ENCODE measurements around the gene MOB3A.

Gene MOB3A

GRCh38 chr19:2081873-2082810, 14.0 kb downstream of the MOB3A start:
- in situ Hi-C loops (cut with MboI; ENCODE audit: low sequenced_read_pairs) = no loop called here

DNA sequence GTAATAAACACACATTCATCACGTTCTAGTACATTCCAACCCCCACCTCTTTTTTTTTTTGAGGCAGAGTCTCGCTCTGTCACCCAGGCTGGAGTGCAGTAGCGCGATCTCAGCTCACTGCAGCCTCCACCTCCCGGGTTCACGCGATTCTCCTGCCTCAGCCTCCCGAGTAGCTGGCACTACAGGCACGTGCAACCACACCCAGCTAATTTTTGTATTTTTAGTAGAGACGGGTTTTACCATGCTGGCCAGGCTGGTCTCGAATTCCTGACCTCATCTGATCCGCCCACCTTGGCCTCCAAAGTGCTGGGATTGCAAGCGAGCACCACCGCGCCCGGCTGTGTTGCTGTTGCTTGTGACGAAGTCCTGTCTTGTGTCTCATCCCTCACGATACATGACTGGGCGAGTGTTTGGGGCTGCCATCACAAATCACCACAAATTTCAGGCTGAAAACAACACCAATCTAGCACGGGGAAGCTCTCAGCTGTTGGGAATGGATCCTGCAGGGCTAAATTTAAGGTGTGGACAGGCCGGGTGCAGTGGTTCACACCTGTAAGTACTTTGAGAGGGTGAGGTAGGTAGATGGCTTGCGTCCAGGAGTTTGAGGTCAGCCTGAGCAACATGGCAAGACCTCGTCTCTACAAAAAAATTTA, 15.7 kb downstream of the MOB3A start:
- in situ Hi-C loops (cut with MboI; ENCODE audit: low sequenced_read_pairs) = no loop called here

DNA sequence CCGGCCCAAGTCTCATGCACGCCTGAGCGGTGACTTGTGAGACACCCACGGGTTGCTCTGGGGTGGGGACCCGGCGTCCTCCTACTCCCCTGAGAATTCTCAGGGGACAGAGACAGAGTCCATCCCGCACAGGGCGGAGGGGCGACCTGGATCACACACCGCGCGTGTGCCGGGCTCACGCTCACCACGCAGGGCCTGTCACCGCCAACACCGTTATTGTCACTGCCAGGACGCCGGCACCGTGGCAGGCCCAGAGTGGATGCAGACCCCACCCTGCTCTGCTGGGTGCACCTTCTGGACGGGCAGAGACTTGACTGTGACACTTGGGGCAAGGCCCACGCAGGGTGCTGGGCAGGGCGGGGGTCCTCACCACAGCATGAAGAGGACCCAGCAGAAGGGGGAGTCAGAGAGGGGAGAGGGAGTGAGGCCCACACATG, 16.2 kb downstream of the MOB3A start:
- in situ Hi-C loops (cut with MboI; ENCODE audit: low sequenced_read_pairs) = no loop called here

- in situ Hi-C loops (cut with MboI; ENCODE audit: low sequenced_read_pairs) = no loop called here
These were observed 16.9 kb downstream of the MOB3A start for GRCh38 chr19:2079076-2079864.

DNA sequence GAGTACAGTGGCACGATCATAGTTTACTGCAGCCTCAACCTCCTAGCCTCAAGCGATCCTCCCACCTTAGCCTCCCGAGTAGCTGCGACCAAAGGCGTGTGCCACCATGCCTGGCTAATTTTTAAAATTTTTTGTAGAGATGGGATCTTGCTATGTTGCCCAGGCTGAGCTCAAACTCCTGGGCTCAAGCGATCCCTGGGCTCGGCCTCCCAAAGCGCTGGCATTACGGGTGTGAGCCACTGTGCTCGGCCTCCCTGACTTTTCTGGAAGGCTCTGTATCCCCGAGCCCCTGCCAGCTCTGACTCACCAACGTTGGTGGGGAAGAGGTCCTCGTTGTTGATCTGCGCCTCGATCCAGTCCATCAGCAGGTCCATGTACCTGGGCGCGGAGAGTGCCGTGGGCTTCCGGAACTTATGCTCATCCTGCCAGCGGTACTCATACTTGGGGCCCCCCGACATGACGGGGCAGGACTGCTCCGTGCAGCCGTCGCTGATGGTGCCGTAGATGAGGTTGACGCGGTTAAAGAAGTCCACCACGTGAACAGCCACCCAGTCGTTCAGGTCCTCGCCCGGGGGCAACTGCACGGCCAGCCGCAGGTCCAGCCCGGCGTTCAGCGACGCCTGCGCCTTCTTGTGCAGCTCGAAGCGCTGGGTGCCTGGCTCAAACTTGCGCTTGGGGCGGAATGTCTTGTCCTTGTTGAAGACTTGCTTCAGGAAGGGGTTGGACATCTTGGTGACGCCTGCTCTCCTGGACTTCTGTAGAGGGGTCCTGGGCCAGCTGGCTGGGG, 18.1 kb downstream of the MOB3A start:
- in situ Hi-C loops (cut with MboI; ENCODE audit: low sequenced_read_pairs) = no loop called here

- in situ Hi-C loops (cut with MboI; ENCODE audit: low sequenced_read_pairs) = no loop called here
These were observed 18.7 kb downstream of the MOB3A start for GRCh38 chr19:2077398-2077797.

GRCh38 chr19:2076526-2076944, 19.6 kb downstream of the MOB3A start:
- in situ Hi-C loops (cut with MboI; ENCODE audit: low sequenced_read_pairs) = no loop called here

DNA sequence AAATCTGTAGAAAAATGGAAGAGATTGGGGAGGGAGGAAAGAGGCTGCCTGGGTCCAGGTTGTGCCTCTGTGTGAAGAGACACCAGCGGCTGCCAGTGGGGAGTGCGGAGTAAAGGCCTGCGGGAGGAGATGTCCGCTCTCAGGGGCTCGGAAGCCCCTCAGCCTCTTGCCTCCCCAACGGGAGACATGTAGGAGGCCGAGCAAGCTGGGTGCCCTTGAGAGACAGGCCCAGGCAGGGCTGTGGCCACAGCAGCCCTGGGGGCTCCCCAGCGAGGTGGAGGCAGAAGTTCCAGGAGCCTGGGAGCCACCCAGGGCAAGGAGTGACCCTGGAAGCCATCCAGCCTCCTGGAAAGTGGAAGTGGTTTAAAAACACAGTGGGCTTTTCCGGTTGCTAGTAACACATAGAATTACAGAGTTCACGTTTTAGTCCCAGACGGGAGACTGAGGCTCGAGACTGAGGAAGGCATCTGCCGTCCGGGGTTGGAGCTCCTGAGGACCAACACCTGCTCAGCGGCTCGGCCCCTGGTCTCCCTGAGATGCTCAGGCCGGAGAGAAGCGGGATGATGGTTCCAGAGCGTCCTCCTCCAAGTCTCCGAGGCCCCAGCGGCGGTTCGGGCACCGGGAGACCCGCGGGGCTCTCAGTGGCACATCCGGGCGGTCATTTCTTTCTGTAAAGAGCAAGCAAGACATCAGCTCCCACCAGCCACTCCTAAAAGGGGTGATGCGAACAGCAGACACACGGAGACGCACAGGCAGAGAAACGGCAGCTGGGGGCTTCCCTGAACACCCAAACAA, 23.2 kb downstream of the MOB3A start:
- in situ Hi-C loops (cut with MboI; ENCODE audit: low sequenced_read_pairs) = no loop called here

DNA sequence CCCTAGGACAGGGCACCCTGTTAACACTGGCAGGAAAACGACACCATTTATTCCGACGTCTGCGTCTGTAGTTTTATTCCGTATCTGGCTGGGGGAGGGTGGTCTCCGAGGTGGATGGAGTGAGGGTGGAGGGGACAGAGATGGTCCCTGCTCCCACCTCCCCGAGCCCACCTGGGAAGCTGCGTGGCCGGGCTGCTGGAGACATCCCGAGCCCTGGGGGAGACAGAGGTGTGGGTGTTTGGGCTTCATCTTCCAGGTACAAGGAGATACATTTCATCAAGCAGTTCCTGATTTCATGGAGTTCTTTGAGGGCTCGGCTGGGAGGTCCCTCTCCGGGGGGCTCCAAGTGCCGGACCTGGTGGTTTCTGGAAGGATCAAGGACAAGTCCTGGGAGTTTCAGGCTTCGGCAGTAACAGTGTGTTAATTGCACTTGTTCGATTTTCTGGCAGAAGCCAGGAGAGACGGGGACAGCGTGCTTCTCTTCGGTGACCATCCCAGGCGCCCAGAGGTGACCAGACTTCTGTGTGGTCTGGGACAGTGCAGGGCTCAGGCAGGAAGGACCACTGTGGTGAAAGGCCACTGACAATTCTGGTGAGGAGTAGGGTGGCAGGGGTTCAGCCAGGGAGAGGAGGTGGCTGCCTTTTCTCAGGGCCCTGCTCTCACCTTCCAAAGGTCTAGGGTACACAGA, 25.0 kb downstream of the MOB3A start:
- in situ Hi-C loops (cut with MboI; ENCODE audit: low sequenced_read_pairs) = no loop called here

DNA sequence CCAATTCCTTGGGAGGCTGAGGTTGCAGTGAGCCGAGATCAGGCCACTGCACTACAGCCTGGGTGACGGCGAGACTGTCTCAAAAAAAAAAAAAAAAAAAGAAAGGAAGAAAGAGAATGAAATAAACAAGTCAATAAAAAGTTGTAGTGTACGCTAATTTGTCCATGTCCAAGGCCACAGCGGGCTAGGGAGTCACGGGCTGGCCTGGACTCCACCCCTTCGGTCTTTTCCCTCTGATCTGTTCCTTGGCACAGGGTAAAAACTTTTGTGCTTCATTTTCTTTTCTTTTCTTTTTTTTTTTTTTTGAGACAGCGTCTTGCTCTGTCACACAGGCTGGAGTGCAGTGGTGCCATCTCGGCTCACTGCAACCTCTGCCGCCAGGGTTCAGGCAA, 25.7 kb downstream of the MOB3A start:
- in situ Hi-C loops (cut with MboI; ENCODE audit: low sequenced_read_pairs) = no loop called here

DNA sequence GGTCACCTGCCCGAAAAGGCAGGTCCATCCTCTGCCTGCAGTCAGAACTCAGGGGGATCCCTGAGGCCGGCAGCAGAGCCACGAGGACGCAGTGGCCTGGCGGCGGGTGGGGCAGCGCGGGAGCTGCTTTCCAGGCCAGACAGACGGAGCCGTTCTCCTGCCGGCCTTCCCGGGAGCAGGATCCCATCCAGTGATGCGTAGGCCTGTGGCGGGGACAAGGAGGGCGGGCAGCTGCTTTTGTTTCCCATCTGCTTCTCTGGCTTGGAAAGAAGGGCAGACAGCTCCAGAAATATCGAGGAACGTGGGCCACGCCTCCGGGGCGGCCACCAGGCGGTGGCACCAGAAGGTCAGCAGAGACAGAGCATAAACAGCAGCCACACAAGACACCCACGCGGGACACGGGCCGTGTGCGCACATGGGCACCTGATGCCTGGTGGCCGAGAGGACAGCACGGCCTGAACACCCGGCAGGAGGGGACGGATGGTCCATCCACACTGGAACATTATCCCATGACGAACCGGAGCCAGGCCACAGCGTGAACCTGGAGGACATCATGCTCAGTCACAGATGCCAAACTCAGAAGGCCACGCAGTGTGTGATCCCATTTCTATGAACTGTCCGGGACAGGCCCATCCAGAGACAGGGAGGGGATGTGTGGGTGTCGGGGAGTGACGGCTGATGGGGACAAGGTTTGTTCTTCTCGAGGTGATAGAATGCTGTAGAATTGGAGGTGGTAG, 31.2 kb downstream of the MOB3A start:
- in situ Hi-C loops (cut with MboI; ENCODE audit: low sequenced_read_pairs) = no loop called here

- in situ Hi-C loops (cut with MboI; ENCODE audit: low sequenced_read_pairs) = no loop called here
These were observed 31.7 kb downstream of the MOB3A start for GRCh38 chr19:2064395-2064787.

DNA sequence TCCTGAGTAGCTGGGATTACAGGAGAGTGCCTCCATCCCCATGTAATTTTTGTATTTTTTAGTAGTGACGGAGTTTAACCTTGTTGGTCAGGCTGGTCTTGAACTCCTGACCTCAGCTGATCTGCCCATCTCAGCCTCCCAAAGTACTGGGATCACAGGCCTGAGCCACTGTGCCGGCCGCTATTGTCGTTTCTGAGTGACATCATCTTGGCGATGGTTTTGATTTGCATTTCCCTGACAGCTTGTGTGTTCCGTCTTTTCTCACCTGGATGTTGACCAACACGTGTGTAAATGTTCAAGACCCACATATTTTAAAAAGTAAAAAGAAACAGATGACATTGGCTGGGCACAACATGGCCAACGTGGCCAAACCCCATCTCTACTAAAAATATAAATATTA, 32.3 kb downstream of the MOB3A start:
- in situ Hi-C loops (cut with MboI; ENCODE audit: low sequenced_read_pairs) = no loop called here

GRCh38 chr19:2062770-2063169, 33.4 kb downstream of the MOB3A start:
- in situ Hi-C loops (cut with MboI; ENCODE audit: low sequenced_read_pairs) = no loop called here

DNA sequence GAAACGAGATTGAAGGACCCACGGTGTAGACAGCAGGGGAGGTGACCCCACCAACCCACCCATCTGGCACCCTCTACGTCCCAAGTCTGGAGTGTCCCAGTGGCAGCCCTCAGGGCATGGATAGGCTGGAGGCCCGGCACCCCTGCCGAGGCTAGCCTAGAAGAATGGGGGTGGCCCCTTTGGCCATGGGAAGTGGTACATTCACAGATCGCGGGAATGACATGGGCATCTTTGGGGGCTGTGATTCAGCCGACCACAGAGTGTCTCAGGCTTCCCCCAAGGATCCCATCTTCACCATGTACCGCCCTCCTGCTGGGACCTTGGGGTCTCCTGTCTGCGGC, 33.8 kb downstream of the MOB3A start:
- in situ Hi-C loops (cut with MboI; ENCODE audit: low sequenced_read_pairs) = no loop called here

DNA sequence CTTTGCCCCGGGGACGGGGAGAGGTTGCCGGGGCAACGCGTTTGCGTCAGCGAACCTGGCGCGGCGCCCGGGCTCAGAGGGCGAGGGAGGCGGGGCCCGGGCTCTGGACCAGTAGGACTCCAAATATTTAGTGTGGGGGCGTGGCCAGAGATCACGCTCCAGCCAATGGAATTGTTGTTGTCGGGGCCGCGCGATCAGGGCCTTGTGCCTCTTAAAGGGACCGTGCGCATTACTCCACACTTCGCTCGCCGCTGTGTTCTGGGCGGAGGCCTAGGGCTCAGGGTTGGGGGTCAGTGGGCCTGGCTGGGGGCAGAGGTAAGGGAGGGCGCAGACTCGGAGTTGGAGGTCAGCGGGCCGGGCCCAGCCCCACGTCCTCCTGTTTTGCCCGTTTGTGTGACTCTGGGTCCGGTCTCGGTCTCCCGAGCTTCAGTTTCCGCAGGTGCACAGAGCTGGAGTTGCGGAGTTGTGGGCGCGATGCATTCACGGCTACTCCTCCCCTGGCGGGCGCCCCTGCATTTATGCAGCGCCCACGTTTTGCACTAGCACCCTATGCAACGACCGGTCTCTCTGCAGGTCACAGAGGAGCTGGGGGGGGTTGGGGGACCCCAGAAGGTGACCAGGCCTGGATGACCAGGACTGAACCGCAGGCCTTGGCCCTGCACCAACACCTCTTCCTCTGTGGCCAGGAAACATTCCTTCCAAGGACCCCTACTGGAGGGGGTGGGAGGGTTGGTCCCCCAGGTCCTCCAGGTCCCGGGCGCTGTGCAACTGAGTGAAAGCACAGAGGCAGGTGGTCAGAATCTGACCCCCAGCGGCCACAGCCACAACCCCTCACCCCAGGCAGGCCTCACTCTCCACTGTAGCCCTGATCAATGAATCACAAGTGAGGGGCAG, 34.4 kb downstream of the MOB3A start:
- in situ Hi-C loops (cut with MboI; ENCODE audit: low sequenced_read_pairs) = no loop called here

DNA sequence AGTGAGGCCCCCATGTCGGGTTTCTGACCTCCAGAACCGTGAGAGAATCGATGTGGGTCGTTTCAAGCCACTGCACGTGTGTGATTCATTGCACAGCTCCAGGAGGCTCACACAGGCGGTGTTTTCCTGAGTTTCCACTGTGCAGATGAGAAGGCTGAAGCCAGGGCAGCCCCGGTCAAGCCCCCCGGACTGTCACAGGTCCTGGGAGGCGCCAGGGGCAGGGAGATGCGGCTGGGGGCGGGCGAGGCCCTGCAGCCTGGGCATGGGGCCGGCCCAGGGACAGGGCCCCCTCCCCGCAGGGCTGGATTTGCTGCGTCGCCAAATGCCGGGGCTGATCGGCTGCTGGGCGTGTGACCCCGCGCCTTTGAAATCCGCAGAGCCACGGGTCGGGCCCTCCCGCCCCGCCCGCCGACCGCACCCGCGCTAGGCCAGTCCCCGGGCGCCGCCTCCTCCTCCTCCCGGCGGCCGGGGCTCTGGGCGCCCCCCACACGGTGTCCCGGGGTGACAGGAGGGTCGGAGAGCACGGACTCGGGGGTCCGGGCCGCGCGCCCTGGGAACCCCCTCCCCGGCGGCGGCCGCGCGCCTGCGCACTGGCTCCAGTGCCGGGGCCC, 35.1 kb downstream of the MOB3A start:
- in situ Hi-C loops (cut with MboI; ENCODE audit: low sequenced_read_pairs) = no loop called here

All from HL-60/S4 treated with phorbol 12-myristate 13-acetate at 8.2 ng/mL for 4 days and 3 days (cell line).